HG03135 (cell line): ENCODE results near the gene PLEKHG5.

ENCODE experiments used
- ATAC-seq: cut with Tn5 transposase; IDR thresholded peaks from one replicate; pipeline ENCODE4 v1.9.1; 2021; ENCODE audit warnings: mild to moderate bottlenecking, moderate library complexity; ENCODE audit not compliant: unreplicated experiment

The PLEKHG5 gene

GRCh38 chr1:6427441-6428390 is 63.8 kb downstream of the PLEKHG5 start:
- ATAC-seq, result no peak

- no peak for ATAC-seq
These were observed 64.5 kb downstream of the PLEKHG5 start for GRCh38 chr1:6426972-6427350.

GRCh38 chr1:6426277-6426971 is 65.0 kb downstream of the PLEKHG5 start:
- ATAC-seq, result no peak

GRCh38 chr1:6425658-6426057 is 65.8 kb downstream of the PLEKHG5 start:
- ATAC-seq, result no peak

DNA sequence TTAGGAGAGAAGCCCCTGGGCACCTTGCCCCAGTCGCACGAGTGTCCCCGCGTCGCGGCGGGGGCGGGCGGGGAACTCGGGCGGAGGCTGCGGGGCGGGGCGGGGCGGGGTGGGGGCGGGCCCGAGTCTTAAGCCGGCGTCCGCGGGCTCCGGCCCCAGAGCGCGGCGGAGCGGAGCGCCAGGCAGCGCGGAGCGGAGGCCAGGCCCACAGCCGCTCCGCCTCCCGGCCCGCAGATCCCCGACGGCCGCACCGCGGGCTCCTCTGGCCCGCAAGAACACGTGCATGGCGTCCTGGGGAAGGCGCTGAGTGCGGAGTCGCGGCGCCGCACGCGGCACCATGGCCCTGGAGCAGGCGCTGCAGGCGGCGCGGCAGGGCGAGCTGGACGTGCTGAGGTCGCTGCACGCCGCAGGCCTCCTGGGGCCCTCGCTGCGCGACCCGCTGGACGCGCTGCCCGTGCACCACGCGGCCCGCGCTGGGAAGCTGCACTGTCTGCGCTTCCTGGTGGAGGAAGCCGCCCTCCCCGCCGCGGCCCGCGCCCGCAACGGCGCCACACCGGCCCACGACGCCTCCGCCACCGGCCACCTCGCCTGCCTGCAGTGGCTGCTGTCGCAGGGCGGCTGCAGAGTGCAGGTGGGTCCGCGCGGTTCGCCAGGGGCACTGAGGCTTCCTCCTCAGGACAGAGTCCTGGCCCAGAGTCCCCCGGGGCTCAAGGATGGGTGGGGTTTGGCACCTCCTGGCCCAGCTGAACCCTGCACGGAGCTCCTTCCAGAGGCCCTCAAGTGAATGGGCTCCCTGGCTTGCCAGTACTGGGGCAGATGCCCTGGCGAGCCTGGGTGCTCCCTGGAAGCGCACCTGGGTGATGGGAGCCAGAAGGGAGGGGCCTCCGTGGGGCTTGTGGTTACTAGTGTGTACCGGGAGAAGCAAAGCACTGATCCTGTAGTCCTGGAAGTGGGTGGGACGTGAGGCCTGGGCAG is 66.6 kb downstream of the PLEKHG5 start, which contains the start of gene ESPN:
Gene ESPN (plus strand): TSS at position 158 of the 975 bp plus-strand sequence. CDS start 180 bp downstream, at position 338.
- no peak for ATAC-seq

DNA sequence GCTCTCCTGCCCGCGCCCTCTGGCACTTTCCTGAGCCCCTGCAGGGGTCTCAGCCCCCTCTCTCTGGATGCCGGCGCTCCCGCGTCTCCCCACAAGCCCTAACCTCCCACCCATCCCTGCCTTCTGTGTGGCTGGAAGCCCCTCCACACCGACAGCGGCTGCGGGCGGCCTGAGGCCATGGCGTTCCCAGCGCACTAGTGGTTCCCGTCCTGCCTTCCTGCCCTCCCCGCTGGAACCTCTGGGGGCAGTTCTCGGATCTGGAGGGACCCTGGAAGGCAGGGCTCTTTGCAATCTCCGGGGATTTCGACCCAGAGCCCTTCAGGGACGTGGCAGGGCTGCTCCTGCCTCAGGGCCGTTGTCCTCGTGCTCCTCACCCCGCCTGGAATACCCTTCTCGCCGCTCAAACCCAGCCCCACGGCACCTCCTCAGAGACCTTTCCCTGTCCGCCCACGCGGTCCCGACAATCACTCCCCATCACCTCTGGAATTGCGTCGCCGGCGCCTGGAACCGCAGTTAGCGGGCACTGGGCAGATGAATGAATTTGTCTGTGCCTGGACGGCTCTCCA is 67.4 kb downstream of the PLEKHG5 start:
- no peak for ATAC-seq

GRCh38 chr1:6423321-6423999 is 68.0 kb downstream of the PLEKHG5 start:
- no peak for ATAC-seq

DNA sequence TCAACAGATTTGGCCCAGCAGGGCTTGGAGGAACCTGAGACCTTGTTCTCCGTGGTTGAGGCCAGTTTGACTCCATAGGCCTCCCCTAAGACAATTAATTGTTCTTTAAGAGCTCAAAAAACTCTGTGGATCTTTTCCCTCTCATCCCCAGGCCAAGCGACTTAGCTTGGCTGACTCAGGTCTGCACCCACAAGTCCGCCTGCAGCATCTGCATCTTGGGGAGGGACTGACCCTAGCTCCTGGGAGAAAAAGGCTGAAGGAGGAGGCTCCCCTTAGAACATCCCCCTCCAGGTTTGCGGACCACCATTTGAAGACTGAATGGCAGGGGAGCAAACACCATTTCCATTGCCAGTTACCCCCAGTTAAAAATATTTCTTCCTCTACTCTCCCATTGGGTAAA is 70.2 kb downstream of the PLEKHG5 start:
- no peak for ATAC-seq

DNA sequence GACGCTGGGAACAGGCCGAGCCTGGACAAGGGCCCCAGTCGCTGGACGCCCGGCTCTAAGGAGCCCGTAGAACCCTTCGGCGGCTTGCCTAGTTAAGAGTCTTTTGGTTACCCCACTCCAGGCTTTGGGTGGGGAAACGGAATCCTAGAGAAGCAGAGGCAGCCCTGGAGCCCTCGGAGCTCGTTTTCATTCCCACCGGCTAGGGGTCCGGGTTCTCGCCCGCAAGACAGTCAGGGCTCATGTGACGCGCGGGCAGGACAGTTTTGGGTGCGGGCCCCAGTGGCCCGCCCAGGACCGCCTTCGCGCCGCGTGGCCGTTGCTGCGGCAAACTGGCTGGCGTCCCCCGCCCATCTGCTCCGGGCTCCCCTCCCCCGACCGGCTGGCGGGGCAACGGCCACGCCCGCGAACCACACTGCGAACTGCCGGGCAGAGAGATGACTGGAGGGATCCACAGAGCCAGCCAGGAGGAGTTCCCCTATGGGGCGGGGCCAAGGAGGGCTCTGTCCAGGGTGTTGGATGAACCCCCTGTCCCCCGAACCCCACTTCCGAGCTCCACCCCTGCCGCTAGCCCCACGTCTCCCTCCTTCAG is 70.9 kb downstream of the PLEKHG5 start:
- ATAC-seq, result no peak

DNA sequence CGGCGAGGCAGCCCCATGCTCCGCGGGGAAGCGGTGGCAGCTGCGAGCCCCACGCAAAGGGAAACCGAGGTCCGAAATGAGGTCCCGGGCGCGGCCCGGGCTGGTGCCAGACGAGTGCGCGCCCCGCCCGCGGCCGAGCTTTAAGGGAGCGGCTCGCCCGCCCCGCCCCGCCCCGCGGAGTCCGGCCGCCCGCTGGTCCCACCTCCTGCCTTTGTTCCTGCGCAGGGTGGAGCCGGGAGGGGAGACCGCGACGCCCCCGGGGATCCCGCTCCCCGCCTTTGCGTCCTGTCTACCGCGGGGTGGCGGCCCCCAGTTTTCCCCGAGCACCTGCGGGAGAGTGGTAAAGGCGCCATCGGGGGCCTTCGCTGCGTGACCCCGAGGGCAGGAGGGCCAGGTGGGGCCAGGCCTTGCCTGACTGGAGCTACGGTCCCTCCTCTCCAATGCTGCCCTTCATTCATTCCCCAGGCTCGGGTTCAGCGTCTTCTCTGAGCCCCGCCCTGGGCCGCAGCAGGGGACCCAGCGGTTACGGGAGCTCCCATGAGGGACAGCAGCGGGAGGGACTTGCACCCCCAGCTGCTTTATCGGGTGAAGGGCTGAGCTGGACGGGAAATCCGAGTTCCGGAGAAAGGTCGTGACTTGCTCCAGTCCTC is 71.5 kb downstream of the PLEKHG5 start, which contains the start of gene HES2:
Gene HES2 (minus strand): TSS at position 116 of the 650 bp plus-strand sequence. CDS start 99 bp downstream, at position 17.
- no peak for ATAC-seq

DNA sequence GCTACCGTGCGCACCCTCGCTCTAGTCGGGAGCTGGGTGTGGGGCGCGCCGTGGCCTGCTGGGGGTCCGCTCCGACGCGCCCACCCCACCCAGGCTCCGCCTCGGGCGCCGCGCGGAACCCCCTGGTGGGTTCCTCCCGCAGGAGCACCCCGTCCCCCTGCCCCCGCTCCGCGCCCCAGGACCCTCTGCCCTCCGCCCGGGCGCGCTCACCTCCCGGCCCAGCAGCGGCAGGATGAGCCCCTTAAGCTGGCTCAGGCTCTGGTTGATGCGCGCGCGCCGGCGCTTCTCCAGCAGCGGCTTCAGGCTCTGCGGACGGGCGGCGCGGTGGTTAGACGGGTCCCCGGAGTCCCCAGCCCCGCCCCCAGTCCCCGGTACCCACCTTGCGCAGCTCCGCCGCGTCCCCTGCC is 72.1 kb downstream of the PLEKHG5 start:
- no peak for ATAC-seq

GRCh38 chr1:6418668-6419396 is 72.6 kb downstream of the PLEKHG5 start:
- no peak for ATAC-seq

DNA sequence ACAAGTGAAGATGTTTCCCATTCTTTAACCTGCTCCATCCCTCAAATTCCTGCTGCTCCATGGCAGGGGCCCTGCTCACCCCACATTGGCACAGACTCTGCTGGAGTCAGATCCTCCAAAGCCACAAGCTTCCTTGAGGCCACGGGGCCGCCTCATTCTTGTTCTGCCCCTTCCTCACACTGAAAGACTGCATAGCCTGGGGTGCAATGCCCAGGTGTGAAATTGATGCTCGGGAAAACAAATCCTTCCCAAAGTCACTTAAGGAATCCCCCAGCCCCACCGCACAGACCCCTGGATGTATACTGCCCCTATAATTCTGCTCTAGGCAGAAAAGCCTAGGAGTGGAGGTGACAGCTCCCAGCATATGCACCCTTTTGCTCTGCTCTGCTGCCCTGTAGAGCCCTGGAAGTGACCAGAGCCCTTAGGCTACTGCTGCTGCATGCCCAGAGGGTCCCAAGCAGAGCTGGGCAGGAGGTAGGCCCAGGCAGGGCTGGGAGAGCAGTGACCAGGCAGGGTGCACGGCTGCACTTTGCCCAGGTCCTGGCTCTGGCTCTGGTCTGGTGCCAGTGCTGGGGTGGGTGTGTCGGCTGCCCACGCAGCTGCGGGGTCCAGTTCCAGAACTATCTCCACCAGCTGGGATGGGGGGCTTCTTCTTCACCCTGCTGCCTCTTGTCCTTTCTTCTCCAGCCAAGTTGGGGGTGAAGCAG is 73.4 kb downstream of the PLEKHG5 start:
- no peak for ATAC-seq
